Thyroid gland (tissue), 4 donors: ENCODE measurements around the gene CD9. TPM values are rescaled to one million over a fixed set of nuclear protein-coding genes. Genes with fewer than 3 reads are reported as not detected.
"Not testable (repeated sequence)": the region's sequence is repeated elsewhere in the genome, so short reads cannot be mapped to it uniquely, and the experiment has no call there.

Source experiments
- DNase-seq, 2 donors: peaks; one replicate each; pipeline ENCODE4 v3.0.0-alpha.2; 2019
- H3K27ac ChIP-seq, 3 donors: fragments of 200-600 bp; sonication (generic); 1 replicate in 2 of 3; 2 replicates in 1 of 3; pipeline ENCODE4 v1.5.1; 2016 to 2019; ENCODE audit warnings: mild to moderate bottlenecking in 1 of 3, moderate library complexity in 1 of 3
- H3K27me3 ChIP-seq: fragments of 200-600 bp; sonication (generic); one replicate; pipeline ENCODE4 v1.5.1; 2019
- H3K36me3 ChIP-seq, 2 donors: fragments of 200-600 bp; sonication (generic); one replicate each; pipeline ENCODE4 v1.5.1; 2016 to 2019
- H3K4me1 ChIP-seq, 2 donors: fragments of 200-600 bp; sonication (generic); one replicate each; pipeline ENCODE4 v1.5.1; 2017 to 2019
- H3K4me3 ChIP-seq, 3 donors: fragments of 200-600 bp; sonication (generic); replicated peaks in 1 of 3; 1 replicate in 2 of 3; 2 replicates in 1 of 3; pipeline ENCODE4 v1.5.1; 2016; ENCODE audit warnings: mild to moderate bottlenecking in 1 of 3
- H3K9me3 ChIP-seq: fragments of 200-600 bp; sonication (generic); one replicate; pipeline ENCODE4 v1.5.1; 2017
- CTCF ChIP-seq, 6 experiments: fragments of 200-600 bp in 3 of 6; fragments of 450-650 bp in 3 of 6; sonication (generic) in 3 of 6; IDR thresholded peaks; one replicate each; pipeline ENCODE4 v1.5.1; 2016 to 2019; ENCODE audit warnings: antibody characterized with exemption in 6 of 6, mild to moderate bottlenecking in 2 of 6, inconsistent platforms in 1 of 6, moderate library complexity in 1 of 6
- POLR2A ChIP-seq, 2 donors: fragments of 450-650 bp; IDR thresholded peaks; one replicate each; pipeline ENCODE4 v1.6.1; 2017; ENCODE audit warnings: antibody characterized with exemption in 2 of 2, mild to moderate bottlenecking in 2 of 2, moderate library complexity in 1 of 2
- WGBS, 2 donors: methylation state at CpG; one replicate each; pipeline ENCODE4 v1.1.5; 2017; 5-methylcytosine and 5-hydroxymethylcytosine counted together
- intact Hi-C: fragments of 100-400 bp; cut with DNase I; formaldehyde crosslinking; loops from one replicate; pipeline ENCODE4 v1.15.1; 2023
- total RNA-seq, 4 donors: library from RNA; depleted of rRNA; stranded (reverse); fragments of >200 nt; gene quantifications; one replicate each; pipeline ENCODE4 v1.2.3, GENCODE V29; 2016

The CD9 gene
- total RNA-seq, 4 donors from 2014 or later: 367 to 494 (median 375) TPM

GRCh38 chr12:6205761-6206160, 5.6 kb downstream of the CD9 start:
- no peaks in the 10 kb centered on the region for H3K27me3 ChIP-seq
- 44 to 50% methylated on average over 2 of the region's 2 CpGs for WGBS, 2 donors
- H3K4me1 ChIP-seq: peaks cover 91 to 95% of the 10 kb centered on the region in 2 donors
- no peak overlapping the region for H3K4me3 ChIP-seq
- no peaks in the 10 kb centered on the region for H3K9me3 ChIP-seq
- no peak for DNase-seq
- intact Hi-C loops: no loop called here
- H3K36me3 ChIP-seq: no peaks in the 10 kb centered on the region
- H3K27ac ChIP-seq: peak overlapping the region; percentile 98 to 99 (median 99)
- no peak for TF ChIP-seq CTCF (IDR thresholded peaks at IDR 0.05)
- TF ChIP-seq POLR2A (IDR thresholded peaks at IDR 0.05): no peak

GRCh38 chr12:6206327-6206726, 6.1 kb downstream of the CD9 start:
- no peaks in the 10 kb centered on the region for H3K36me3 ChIP-seq
- peaks cover 94 to 99% of the 10 kb centered on the region in 2 donors for H3K4me1 ChIP-seq
- no peak overlapping the region for H3K4me3 ChIP-seq
- no peaks in the 10 kb centered on the region for H3K9me3 ChIP-seq
- no peak for DNase-seq
- H3K27ac ChIP-seq: peak overlapping the region; percentile 98 to 99 (median 99)
- TF ChIP-seq CTCF (IDR thresholded peaks at IDR 0.05): no peak
- no peak for TF ChIP-seq POLR2A (IDR thresholded peaks at IDR 0.05)
- no peaks in the 10 kb centered on the region for H3K27me3 ChIP-seq
- intact Hi-C loops: no loop called here
- WGBS, 2 donors: 78 to 83% methylated on average over 4 of the region's 4 CpGs

GRCh38 chr12:6207259-6207925, 7.2 kb downstream of the CD9 start:
- intact Hi-C loops: no loop called here
- TF ChIP-seq CTCF (IDR thresholded peaks at IDR 0.05) (no peak), POLR2A (IDR thresholded peaks at IDR 0.05) (peak in 1 of 2 donors; percentile 37)
- Histone ChIP-seq H3K36me3 (no peaks in the 10 kb centered on the region), H3K4me1 (peaks cover 88 to 99% of the 10 kb centered on the region in 2 donors), H3K9me3 (no peaks in the 10 kb centered on the region), H3K4me3 (no peak overlapping the region), H3K27ac (peak overlapping the region; percentile 98 to 99 (median 99)), H3K27me3 (no peaks in the 10 kb centered on the region)
- peak; percentile 66 to 76 for DNase-seq
- 18 to 34% methylated on average over 9 of the region's 9 CpGs for WGBS, 2 donors

- peak; percentile 72 to 77 for DNase-seq
- Histone ChIP-seq H3K4me1 (peaks cover 85 to 95% of the 10 kb centered on the region in 2 donors), H3K27me3 (no peaks in the 10 kb centered on the region), H3K36me3 (no peaks in the 10 kb centered on the region), H3K27ac (peak overlapping the region; percentile 98 to 99 (median 99)), H3K9me3 (no peaks in the 10 kb centered on the region), H3K4me3 (no peak overlapping the region)
- intact Hi-C loops: no loop called here
- TF ChIP-seq POLR2A (IDR thresholded peaks at IDR 0.05): no peak
- TF ChIP-seq CTCF (IDR thresholded peaks at IDR 0.05): no peak
- WGBS, 2 donors: 27 to 39% methylated on average over 6 of the region's 6 CpGs
Observed at GRCh38 chr12:6208130-6208529, 7.9 kb downstream of the CD9 start.

GRCh38 chr12:6209428-6209827, 9.2 kb downstream of the CD9 start:
- H3K36me3 ChIP-seq, DNase-seq, intact Hi-C loops, H3K9me3 ChIP-seq, H3K4me3 ChIP-seq, H3K27me3 ChIP-seq: not testable (repeated sequence)
- 86% methylated on average over 4 of the region's 4 CpGs for WGBS, 2 donors
- peak overlapping the region; percentile 98 to 99 (median 99) for H3K27ac ChIP-seq
- peaks cover 82 to 93% of the 10 kb centered on the region in 2 donors for H3K4me1 ChIP-seq
